Measurements from ENCODE around the gene C1RL. TPM values are rescaled to one million over a fixed set of nuclear protein-coding genes. Genes with fewer than 3 reads are reported as not detected.

The C1RL gene
- total and polyA plus RNA-seq, 2 of the 4 experiments (the other 2 are of a cell fraction): 9.1 to 12.3 TPM

DNA sequence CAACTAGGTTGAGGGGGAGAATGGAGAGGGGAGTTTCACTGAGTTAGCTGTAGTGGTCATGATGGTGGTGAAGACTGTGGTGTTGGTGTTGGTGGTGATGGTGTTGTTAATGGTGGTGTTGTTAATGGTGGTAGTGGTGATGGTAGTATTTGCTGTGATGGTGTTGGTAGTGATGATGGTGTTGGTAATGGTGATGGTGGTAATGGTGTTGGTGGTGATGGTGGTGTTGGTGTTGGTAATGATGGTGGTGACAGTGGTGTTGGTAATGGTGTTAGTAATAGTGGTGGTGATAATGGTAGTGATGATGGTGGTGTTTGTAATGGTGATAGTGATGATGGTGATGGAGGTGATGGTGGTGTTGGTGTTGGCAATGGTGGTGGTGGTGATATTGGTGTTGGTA, 25.9 kb downstream of the C1RL start:
- H2AK9ac ChIP-seq (replicated peaks; ENCODE audit: low read depth, low read length, poor library complexity): peak overlapping the region; percentile 10
- no peak overlapping the region for H4K5ac ChIP-seq (ENCODE audit: low read depth, low read length)
- H3K27me3 ChIP-seq (ENCODE audit: control insufficient read depth, insufficient read depth, low read length): no peaks in the 10 kb centered on the region
- H3K4ac ChIP-seq (ENCODE audit: low read depth, low read length): no peak overlapping the region
- TF ChIP-seq NFE2L2 (IDR thresholded peaks at IDR 0.05; ENCODE audit: low read depth, low read length) (no peak), FOS (IDR thresholded peaks at IDR 0.05; ENCODE audit: low read depth, low read length) (no peak), RFX5 (IDR thresholded peaks at IDR 0.05; ENCODE audit: low read depth, low read length) (no peak), SMC3 (IDR thresholded peaks at IDR 0.05; ENCODE audit: low read depth, low read length) (no peak), MAZ (IDR thresholded peaks at IDR 0.05; ENCODE audit: borderline replicate concordance, low read depth, low read length) (no peak), CHD1 (IDR thresholded peaks at IDR 0.05; ENCODE audit: low read depth, low read length) (no peak), CEBPB (IDR thresholded peaks at IDR 0.05; ENCODE audit: low read depth, low read length) (no peak), MAFK (IDR thresholded peaks at IDR 0.05; ENCODE audit: low read depth, low read length) (no peak), RAD21 (IDR thresholded peaks at IDR 0.05; ENCODE audit: low read length) (no peak), MXI1 (IDR thresholded peaks at IDR 0.05; ENCODE audit: borderline replicate concordance, low read depth, low read length) (no peak), RCOR1 (IDR thresholded peaks at IDR 0.05; ENCODE audit: insufficient replicate concordance, low read length) (no peak), BHLHE40 (IDR thresholded peaks at IDR 0.05; ENCODE audit: low read depth, low read length) (no peak)
- TF ChIP-seq, protein P1, sequence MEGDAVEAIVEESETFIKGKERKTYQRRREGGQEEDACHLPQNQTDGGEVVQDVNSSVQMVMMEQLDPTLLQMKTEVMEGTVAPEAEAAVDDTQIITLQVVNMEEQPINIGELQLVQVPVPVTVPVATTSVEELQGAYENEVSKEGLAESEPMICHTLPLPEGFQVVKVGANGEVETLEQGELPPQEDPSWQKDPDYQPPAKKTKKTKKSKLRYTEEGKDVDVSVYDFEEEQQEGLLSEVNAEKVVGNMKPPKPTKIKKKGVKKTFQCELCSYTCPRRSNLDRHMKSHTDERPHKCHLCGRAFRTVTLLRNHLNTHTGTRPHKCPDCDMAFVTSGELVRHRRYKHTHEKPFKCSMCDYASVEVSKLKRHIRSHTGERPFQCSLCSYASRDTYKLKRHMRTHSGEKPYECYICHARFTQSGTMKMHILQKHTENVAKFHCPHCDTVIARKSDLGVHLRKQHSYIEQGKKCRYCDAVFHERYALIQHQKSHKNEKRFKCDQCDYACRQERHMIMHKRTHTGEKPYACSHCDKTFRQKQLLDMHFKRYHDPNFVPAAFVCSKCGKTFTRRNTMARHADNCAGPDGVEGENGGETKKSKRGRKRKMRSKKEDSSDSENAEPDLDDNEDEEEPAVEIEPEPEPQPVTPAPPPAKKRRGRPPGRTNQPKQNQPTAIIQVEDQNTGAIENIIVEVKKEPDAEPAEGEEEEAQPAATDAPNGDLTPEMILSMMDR (conservative IDR thresholded peaks at IDR 0.05; ENCODE audit: low read depth, low read length): no peak
- TF ChIP-seq, protein P2, sequence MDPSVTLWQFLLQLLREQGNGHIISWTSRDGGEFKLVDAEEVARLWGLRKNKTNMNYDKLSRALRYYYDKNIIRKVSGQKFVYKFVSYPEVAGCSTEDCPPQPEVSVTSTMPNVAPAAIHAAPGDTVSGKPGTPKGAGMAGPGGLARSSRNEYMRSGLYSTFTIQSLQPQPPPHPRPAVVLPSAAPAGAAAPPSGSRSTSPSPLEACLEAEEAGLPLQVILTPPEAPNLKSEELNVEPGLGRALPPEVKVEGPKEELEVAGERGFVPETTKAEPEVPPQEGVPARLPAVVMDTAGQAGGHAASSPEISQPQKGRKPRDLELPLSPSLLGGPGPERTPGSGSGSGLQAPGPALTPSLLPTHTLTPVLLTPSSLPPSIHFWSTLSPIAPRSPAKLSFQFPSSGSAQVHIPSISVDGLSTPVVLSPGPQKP (IDR thresholded peaks at IDR 0.05; ENCODE audit: borderline replicate concordance, low read depth, low read length): no peak
- TF ChIP-seq, protein P3, sequence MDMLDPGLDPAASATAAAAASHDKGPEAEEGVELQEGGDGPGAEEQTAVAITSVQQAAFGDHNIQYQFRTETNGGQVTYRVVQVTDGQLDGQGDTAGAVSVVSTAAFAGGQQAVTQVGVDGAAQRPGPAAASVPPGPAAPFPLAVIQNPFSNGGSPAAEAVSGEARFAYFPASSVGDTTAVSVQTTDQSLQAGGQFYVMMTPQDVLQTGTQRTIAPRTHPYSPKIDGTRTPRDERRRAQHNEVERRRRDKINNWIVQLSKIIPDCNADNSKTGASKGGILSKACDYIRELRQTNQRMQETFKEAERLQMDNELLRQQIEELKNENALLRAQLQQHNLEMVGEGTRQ (IDR thresholded peaks at IDR 0.05; ENCODE audit: low read depth, low read length): no peak
- H3K4me2 ChIP-seq (ENCODE audit: low read depth, low read length): no peak overlapping the region
- POLR2A ChIA-PET (ENCODE audit: unreplicated experiment): no interaction called here
- no peak overlapping the region for H4K8ac ChIP-seq (ENCODE audit: low read depth in 2 of 2, low read length in 2 of 2)
- H3K4me3 ChIP-seq (ENCODE audit: insufficient read depth, low read depth, low read length): no peak overlapping the region
- no peak overlapping the region for H3K27ac ChIP-seq (ENCODE audit: insufficient read depth, low read length)
- no peak overlapping the region for H2BK120ac ChIP-seq (ENCODE audit: low read depth, low read length)
- H3K18ac ChIP-seq (ENCODE audit: low read depth, low read length): no peak overlapping the region
- no peaks in the 10 kb centered on the region for H3K9me3 ChIP-seq (ENCODE audit: control insufficient read depth, insufficient read depth, low read length)
- H2AK5ac ChIP-seq (ENCODE audit: low read depth, low read length): peak overlapping the region; percentile 58
- H4K91ac ChIP-seq (ENCODE audit: insufficient read depth, low read depth, low read length): no peak overlapping the region
- peaks cover 8% of the 10 kb centered on the region; the same call in 1 of the 2 replicates for H3K4me1 ChIP-seq (ENCODE audit: control insufficient read depth, insufficient read depth, low read length)
- no peak overlapping the region for H2BK20ac ChIP-seq (ENCODE audit: low read depth, low read length)
- peak overlapping the region; percentile 49 for H2AFZ ChIP-seq (replicated peaks; ENCODE audit: low read length, poor library complexity)
- in situ Hi-C loops (cut with MboI; ENCODE audit: low sequenced_read_pairs): no loop called here
- H3K36me3 ChIP-seq (ENCODE audit: control insufficient read depth, insufficient read depth, low read length): peaks cover 64% of the 10 kb centered on the region
- no peak for ATAC-seq (ENCODE audit: low read depth)
- no peak overlapping the region for H2BK15ac ChIP-seq (ENCODE audit: low read depth, low read length)
- H3K23ac ChIP-seq (ENCODE audit: low read depth, low read length): no peak overlapping the region; the same call in 1 of the 2 replicates
- peaks cover 0 to 5% of the 10 kb centered on the region in 2 experiments; a peak in 1 of 4 replicates for H3K79me1 ChIP-seq (ENCODE audit: low read depth in 1 of 2, low read length in 2 of 2)
- no peak overlapping the region for H3K56ac ChIP-seq (ENCODE audit: extremely low read depth, insufficient read depth, low read length)
- H3K9me1 ChIP-seq (ENCODE audit: insufficient read depth, low read length): peaks cover 19% of the 10 kb centered on the region
- peaks cover 4% of the 10 kb centered on the region; the same call in 1 of the 2 replicates for H4K20me1 ChIP-seq (ENCODE audit: insufficient read depth, low read length)
- no peak overlapping the region for H3K9ac ChIP-seq (ENCODE audit: low read depth, low read length)
- H3K14ac ChIP-seq (replicated peaks; ENCODE audit: low read depth, low read length): no peak overlapping the region
- intact Hi-C loops (cut with micrococcal nuclease): no loop called here
- no TSS peak for BruUV-seq (replicated peaks)
- dilution Hi-C loops (cut with HindIII; ENCODE audit: low sequenced_read_pairs, unreplicated experiment): no loop called here
- DNase-seq: no peak
- peak overlapping the region; percentile 70 for H2BK5ac ChIP-seq (ENCODE audit: low read depth, low read length, poor library complexity, severe bottlenecking)
- CTCF ChIA-PET: no interaction called here

All from IMR-90 (cell line).